Fibroblast of skin of right quadriceps (primary cell): ENCODE measurements around the gene SPATA6L.
A peak's percentile ranks its signal among the peaks of the same experiment; 100 is the strongest.
"Not testable (repeated sequence)": the region's sequence is repeated elsewhere in the genome, so short reads cannot be mapped to it uniquely, and the experiment has no call there.

ENCODE experiments used
- DNase-seq: peaks from one replicate; pipeline ENCODE4 v3.0.0-alpha.2; 2013

The SPATA6L gene

DNA sequence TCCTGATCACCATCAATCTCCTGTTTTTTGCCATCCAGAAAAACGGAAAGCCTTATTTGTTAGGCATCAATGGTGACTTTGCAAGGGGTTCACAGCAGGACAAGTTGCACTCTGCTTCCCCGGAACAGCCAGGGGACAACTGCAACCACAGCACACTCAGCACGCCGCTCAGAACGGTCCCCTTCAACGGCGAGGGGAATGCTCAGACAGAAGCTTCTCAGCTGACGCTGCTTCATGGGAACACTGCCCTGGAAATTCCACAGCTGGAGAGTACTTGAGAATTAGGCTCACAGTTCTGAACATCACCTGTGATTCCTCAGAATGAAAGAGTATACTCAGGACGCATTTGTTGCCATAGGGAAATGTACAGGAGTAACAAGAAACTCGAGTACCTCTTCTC is 44.3 kb downstream of the SPATA6L start:
- no peak for DNase-seq

DNA sequence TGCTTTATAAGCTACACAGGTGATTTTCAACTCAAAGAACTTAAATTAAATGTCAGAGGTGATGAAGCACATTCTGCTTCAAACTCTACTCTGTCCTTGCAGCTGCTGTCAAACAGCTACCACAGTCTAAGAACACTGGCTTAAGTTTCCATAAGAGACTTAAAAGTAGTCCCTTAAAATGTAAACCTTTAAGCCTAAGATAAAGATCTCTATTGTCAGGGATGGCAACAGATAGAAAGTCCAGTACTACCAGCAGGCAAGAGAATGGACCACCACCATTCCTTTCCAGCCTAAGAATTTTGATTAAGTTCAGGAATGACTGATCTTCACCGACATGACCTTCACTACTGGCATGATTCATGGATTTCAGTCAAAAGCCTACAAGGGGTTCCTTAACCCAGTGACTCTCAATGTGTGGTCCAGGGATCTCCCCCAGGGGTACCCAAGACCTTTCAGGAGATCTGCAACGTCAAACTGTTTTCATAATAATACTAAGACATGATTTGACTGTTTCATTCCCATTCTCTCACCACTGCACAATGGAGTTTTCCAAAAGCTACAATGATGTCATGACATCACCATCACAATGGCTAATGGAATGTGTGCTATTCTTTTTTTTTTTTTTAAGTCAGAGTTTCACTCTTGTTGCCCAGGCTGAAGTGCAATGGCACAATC is 45.3 kb downstream of the SPATA6L start:
- no peak for DNase-seq

DNA sequence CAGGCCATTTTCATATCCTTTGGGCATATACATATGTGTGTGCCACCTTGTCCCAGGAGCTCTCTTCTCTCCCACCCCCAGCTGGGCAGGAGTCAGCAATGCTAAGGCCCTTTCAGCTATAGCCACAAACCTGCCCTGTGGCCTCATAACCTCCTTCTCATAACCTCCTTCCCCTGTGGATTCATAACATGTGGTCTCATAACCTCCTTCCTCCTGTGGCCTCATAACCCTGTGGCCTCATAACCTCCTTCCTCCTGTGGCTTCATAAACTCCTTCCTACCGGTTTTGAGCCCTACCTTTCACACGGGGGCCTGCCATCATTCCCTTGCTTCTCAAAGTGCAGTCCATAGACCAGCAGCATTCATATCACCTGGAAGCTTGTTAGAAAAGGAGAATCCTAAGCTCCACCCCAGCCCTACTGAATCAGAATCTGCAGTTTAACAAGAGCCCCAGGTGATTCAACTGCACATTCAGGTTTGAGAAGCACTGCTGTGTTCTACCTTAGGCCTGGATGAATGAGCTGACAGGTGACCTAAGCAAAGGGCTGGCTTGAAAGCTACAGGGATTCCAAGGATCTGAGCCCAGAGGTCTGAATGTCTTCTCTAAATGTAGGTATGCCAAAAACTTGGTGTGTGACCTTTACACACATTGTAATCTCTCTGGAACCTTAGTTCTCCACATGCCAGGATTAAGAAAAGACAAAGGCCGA is 46.1 kb downstream of the SPATA6L start:
- DNase-seq = no peak

DNA sequence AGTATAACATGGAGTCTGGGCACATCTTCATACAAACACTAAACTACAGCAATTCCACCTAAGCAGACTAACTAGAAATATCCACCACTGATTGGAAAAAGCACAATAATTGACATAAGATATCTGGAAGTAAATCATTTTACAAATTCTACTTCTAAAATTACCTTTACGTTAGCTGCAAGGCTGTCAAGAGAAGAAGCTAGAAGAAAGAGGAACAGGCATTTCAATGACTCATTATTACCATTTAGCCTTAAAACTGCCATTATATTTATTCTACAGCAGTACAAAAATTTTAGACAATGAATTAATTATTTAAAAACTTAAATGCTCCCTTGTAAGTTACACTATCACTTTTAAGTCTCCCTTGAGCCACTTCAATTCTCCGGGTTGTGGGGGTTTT is 47.6 kb downstream of the SPATA6L start:
- DNase-seq = no peak

DNA sequence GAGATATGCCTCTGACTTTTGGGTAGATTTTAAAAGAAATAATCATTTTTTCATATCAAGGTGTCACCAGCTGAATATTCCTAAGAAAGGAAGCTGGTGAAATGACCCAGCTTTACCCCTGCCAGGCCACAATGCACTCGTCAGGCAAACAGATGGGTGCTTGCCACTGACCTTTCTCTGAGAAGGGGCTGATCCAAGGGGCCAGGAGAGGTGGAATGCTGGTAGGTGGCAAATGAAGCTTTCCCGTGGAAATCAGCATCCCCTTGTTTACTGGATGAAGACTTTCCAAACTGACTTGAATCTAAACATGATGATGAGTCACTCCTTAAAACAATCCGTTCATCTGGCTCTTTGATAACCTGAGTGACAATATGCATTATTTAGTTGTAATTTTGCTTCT is 48.5 kb downstream of the SPATA6L start:
- DNase-seq = no peak

DNA sequence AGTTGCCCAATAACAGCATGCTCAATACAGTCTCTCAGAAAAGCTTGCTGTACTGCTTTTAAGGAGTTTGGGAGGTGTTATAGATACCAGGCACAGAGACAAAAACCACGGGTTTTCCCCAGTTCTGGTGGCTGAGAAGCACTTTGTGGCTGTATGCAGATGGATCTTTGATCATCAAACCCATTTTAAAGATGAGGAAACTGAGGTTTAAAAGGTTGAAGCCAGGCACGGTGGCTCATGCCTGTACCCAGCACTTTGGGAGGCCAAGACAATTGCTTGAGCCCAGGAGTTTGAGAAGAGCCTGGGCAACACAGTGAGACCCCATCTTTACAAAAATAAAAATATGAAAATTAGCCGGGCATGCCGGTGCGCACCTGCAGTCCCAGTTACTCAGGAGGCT is 50.5 kb downstream of the SPATA6L start:
- DNase-seq = no peak

DNA sequence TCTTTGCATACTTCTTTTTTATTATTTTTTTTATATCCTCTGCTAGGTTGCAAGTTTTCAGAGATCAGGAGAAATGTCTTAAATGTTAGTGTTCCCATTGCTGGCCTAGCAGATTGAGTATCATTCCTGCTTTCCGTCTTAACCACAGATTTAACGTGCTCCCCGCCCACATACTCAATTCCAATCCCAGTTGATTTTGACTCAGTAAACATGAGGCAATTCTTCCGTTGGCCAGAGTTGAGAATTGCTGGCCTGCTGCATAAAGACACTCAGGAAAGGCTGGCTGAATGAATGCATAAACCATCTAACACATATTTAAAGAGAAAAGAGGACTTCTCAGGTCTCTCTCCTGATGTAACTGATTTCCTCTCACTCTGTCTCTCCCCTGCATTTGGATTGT is 51.0 kb downstream of the SPATA6L start:
- peak; percentile 51 for DNase-seq

DNA sequence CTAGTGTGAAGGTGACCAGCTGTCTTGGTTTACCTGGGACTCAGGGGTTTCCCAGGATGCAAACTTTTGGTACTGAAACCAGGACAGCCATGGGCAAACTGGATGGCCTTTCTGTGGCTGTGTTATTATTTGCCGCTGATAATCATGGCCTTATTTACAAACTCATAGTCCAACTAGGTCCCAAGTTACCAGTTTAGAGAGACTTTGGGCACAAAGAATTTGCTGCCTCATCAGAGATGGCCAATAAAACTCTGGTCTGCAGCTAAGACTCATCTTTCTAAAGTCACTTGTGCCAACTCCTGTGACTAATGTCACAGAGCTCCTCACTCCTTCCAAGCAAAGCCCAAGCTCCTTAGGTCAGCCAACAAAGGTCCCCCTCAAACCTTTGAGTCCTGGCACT is 51.7 kb downstream of the SPATA6L start:
- DNase-seq = no peak

DNA sequence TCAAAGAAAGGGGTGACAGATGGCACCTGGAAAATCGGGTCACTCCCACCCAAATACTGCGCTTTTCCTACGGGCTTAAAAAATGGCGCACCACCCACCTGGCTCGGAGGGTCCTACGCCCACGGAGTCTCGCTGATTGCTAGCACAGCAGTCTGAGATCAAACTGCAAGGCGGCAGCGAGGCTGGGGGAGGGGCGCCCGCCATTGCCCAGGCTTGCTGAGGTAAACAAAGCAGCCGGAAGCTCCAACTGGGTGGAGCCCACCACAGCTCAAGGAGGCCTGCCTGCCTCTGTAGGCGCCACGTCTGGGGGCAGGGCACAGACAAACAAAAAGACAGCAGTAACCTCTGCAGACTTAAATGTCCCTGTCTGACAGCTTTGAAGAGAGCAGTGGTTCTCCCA is 60.2 kb downstream of the SPATA6L start:
- DNase-seq = not testable (repeated sequence)

DNA sequence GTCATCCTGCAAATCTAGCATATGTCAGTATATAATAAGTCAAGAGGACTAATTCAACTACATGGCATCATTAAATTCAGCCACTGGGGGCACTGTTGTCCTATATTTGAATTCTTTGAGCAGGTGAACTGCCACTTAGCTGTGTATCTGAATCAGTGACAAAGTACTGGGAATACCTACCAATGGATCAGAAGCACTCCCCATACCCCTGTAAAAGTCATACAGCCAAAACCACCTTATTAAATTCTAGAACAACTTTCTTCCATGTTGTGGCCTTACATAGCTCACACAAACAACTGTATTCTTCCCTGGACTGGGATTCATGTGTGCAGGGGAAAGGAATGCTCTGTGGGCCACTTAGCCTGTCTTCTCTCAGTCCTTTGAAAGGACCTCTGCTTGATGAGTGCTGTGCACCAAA is 61.6 kb downstream of the SPATA6L start:
- peak; percentile 59 for DNase-seq

DNA sequence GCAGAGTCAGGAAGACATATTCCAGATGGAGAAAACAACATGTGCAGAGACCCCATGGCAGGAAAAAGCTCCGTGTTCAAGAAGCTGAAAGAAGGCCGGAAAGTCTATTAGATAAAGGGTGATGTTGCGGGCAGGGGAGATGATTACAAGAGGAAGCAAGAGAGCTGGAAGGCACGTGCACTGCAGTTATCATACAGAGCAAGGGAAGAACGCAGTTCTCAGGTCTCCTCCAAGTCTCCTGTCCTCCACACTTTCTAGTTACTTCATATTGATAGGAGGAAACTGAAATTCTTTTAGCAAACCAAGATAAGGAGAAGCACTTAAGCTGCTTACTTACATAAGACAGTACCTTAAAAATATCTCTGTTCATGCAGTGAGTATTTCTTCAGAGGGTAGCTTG is 62.5 kb downstream of the SPATA6L start:
- no peak for DNase-seq

DNA sequence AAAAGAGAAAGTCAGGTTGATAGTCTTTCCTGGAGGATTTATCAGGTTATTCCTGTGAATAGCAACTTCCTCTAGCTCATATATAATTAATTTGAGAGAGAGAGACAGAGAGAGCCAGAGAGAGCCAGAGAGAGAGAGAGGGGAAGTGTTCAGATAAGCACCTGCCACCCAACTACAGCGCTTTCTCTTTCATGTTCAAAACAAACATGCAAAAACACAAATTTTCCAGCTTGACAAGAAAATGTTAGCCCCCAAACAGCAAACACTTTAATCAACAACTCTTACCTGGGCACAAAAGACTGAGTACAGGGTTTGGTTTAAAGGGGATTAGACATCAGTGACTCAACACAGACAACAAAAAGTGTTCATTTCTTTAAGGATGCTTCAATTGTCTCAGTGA is 65.9 kb downstream of the SPATA6L start:
- no peak for DNase-seq

DNA sequence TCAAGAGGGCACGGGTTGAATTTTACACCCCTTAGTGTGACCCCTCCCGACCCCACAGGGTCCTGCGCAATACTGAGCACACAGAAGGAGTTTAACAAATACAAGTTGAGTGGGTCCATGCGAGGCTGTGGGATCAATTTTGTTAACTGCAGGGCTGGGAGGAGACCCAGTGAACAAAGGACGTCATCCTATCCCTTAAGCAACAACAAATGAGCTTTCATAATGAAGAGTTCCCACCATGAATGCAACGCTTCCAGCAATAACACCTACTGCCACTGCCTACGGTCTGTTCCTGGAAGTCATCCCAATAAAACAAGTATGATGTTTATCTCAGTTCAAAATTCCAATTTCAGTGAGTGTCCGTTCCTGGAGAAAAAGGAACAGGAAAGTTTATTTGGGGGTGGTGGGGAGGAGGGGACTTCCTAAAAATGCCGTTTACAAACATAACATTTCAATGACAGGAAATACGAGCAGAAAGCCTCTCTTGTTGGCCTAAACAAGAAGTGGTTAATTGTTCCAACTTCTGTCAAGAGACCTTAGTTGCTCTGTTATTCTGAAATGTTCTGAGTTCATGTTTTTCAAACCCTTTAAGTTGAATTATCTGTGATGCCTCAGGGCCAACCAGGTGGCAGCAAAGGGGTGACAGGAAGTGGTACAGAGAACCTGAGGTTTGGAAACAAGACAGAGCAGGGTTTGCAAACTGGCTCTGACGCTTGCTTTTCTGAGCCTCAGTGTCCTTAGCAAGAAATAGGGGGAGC is 69.9 kb downstream of the SPATA6L start:
- DNase-seq = no peak

DNA sequence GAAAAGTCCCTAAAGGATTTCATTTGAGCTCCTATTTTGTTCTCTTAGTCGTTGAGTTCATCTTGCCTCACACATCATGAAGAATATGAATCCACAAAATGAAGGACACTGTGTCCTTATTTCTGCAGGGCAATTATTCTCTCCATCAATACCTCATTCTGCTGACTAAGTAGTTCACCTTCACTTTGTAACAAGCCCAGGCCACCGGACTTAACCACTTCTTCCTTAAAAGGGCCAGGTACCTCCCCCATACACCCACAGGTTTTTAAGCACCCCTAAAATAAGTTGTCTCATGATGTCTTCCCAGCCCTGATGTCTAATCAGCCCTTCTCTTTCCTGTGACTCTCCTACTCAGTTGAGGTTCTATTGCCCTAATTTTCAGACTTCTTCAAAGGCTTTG is 71.3 kb downstream of the SPATA6L start:
- no peak for DNase-seq

DNA sequence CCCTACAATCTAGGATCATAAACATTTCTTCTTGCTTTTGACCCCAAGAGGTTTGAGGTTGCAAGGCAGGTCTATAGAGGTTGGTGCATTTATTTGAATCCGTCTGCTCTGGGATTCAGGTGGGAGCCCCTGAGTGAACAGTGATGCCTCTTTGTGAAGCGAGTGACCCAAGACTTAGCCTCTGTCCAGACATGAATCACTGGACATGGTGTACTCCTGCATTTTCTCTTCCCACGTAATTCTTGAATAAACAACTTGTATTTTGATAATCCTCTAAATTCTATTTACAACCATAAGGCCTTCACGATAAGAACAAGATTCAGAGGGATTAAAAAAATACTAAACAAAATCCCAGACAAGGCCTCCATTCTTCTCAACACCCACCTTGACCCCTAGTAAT is 71.7 kb downstream of the SPATA6L start:
- DNase-seq = no peak

DNA sequence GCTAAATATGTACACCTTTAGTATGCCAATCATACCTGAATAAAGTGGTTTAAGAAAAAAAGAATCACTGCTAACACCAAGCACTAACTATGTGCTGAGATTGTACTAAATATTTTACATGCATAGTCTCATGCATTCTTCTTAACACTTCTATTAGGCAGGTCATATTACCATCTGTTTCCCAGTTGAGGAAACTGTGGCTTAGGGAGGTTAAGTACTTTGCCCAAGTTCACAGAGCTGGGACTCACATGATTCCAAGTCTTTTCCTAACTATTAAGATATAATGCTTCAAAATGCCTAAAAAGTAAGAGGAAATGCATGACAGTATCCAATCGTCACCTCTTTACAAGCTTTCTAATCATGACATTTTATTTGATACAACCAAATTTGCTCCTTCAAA is 73.4 kb downstream of the SPATA6L start:
- no peak for DNase-seq

DNA sequence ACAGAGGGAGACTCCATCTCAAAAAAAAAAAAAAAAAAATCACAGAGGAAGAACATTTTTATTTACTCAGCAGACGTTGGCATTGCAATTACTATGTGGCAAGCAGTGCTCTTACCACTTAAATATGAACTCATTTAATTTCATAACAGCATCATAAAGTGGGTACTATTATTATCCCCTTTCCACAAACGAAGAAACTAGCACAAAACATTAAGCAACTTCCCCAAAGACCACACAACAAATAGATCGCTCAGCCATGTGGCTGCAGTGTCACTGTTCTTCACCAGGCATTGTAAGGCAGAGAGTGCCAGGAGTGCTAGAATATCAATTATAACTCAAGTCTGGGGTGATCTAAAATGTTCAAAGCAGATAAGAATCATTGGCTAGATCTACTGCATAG is 74.0 kb downstream of the SPATA6L start:
- DNase-seq = no peak

DNA sequence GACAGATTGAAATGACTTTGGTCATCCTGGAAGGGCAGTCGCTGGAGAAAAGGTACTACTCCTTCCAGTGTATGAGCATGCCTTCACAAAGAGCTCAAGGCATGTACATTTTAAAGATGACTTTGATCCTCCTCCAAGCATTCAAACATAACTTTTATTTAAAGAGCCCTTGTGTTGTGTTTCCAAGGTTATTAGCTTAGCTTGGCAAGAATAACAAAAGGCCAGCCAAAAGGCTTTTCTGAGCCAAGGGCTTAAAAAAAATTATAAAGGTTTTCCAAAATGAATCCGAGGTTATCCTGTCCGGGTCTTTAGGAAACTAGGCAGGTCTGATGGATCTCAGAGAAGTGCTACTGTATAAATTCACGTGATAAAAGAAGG is 75.2 kb downstream of the SPATA6L start:
- DNase-seq = no peak

DNA sequence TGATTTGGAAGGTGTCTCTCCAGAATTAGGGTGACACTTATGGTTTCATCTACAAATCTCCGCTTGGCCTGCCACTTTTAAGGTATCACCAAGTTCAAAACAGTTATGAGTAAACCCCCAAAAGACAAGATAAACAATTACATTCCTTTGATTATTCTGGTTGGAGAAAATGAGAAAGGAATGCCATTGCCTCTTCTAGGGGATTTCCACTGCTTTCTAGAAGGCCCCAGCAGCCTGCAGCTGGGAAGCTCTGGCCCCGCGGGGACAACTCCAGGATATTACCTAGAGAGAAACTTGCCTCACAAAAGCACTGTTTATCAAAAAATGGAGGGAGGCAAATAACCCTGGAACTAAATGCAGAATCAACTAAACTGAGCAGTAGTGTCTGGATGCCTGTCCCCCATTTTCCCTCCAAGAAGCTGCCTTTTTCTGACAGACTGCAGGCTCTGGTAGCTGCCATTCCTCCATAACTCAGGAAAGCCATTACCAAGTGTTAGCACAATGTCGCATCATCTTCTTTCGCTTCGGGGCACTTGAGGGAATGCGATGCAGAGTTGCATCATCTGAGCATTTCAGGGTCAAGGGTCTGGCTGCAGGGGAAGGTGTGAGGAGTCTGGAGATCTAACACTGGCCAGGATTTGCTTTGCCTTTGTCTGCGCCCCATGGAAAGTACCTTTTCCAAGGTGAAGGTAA is 75.7 kb downstream of the SPATA6L start:
- DNase-seq = peak; percentile 5

DNA sequence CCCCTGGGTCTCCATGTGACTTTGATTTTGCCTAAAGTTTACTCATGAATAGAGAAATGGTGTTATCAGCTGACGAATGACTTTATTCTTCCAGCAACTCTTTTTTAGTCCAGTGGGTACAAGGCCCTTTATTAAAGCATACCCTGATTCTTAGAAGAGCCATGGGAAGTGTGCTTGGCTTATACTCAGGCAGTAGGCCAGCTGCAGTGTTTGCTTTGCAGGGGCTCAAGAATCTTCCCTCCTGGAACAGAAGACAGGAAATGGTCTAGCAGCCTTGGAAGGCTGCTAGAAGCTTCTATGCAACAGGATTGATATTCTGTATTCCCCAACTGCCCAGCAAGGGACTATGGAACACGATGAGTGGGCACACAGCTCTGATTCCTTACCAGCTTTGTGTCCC is 77.6 kb downstream of the SPATA6L start:
- no peak for DNase-seq

DNA sequence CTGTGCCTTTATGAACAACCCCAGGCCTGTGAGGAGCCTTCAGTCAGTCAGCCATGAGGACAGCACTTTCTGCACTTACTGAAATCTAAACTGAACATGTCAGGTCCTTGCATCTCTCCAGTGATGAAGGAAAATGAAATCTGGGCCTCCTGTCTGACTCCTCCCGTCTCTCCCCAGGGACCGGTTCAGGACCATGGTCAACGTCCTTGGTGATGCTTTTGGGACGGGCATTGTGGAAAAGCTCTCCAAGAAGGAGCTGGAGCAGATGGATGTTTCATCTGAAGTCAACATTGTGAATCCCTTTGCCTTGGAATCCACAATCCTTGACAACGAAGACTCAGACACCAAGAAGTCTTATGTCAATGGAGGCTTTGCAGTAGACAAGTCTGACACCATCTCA is 81.1 kb downstream of the SPATA6L start:
- no peak for DNase-seq

DNA sequence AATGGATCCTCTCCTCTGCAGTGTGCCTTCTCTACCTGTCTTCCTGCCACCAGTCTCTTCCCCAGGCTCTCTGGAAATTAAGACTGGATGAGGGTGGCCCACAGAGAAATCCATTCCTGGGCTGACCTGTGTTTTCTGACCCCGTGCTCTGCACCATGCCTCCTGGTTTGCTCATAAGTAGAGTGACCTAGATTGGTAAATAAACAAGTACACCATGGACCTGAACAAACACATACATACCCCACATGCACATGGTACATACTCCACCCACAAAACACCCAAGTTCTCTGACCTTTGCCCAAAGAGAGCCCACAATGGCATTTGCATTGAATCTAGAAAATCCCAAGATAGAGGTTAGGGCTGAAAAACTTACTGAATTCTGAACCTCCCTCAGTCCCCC is 81.6 kb downstream of the SPATA6L start:
- DNase-seq = no peak

DNA sequence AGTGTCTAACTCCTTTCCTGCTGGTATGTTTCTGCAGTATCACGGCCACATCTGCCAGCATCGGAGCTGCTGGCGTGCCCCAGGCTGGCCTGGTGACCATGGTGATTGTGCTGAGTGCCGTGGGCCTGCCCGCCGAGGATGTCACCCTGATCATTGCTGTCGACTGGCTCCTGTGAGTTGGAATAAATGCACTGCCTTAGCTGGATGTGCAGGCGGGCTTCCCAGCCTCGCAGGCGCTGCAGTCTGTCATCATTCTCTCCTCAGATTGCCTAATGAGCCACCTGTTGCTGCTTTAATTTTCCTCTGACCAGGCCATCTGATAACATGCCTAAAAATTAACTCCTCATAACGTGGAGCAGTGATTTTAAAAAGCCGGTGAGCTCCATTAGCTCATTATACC is 83.3 kb downstream of the SPATA6L start:
- DNase-seq = no peak
